ENCODE data around the gene IL6R.
"Not testable (repeated sequence)": the region's sequence is repeated elsewhere in the genome, so short reads cannot be mapped to it uniquely, and the experiment has no call there.

IL6R gene

DNA sequence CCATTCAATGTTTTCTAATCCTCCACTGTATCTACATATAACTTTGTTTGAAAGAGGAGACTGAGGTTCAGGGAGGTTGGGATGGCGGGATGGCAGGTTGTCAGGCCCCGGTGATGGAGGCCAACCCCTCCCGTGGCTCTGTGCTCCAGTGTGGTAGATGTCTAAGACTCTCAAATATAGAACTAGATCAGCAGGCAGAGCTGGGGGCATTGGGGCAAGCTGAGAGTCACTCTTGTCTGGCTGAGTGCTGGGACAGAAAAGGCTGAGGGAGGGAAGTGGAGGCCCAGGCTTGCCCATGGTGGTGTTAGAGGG lies 1.7 kb downstream of the IL6R start:
- no peak for DNase-seq (ENCODE audit: low read depth, low spot score)

DNA sequence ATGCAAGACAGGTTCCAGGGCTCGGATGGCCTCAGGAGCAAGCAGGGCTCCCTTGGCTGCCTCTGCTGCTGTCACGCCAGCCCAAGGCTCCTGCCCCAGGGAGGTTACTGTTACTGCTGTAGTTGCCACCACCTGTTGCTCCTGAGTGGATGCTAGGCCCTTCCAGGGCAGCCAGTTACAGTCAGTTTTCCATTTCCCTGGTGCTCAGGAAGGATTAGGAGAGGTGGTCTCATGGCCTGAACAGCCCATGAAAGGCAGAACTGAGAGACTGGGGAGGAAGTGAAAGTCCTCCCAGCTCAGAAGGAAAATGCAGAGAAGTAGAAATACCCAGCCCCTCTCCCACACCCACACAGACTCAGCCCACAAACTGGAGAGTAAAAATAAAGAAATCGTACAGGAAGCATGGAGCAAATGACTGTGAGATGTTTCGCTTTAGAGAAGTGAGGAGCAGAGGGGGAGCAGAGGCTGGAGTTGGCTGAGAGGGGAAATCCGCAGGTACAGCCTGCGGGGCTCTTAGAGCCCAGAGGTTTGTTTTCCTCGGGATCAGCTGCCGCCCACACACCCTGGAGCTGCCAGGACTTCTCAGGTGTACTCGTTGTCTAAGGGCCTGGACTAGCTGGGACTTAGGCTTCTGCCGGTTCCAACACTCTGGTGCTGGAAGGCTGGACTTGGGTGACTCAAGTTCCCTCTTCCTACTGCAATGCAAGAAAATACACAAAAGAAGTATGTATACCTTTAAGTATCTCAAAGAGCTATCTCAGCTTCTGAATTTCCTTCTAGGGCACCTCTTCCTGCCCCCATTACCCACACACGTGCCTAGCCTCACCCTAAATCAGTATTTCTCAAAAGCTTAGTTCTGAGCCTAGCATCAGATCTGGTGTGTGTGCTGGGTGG lies 2.3 kb downstream of the IL6R start:
- DNase-seq (ENCODE audit: low read depth, low spot score), result no peak

DNA sequence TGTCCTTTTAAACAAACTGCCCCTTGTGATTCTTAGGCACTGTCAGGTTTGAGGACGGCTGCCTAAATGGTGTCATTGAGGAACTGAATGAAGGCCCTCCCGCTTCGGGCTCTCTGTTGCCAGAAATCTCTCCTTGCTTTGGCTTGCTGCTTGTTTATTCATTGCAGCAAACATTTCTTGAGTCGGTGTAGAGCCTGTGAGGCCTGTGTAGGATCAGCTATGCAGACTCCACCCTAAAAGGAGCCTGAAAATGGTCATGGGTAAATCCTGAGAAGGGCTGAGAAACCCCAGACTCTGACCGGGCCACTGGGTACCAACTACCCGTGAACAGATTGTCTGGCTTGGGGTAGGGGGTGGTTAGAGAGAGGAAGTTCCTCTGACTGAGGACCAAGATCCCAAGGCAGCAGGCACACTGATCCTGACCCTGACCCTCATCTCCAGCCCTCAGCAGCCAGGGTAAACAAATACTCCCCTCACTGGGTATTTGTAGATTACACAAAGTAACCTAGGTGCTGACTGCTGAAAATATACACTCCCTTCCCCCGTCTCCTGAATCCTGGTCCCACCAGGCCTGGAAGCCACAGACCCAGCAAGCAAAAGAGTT lies 3.1 kb downstream of the IL6R start:
- DNase-seq (ENCODE audit: low read depth, low spot score), result no peak

DNA sequence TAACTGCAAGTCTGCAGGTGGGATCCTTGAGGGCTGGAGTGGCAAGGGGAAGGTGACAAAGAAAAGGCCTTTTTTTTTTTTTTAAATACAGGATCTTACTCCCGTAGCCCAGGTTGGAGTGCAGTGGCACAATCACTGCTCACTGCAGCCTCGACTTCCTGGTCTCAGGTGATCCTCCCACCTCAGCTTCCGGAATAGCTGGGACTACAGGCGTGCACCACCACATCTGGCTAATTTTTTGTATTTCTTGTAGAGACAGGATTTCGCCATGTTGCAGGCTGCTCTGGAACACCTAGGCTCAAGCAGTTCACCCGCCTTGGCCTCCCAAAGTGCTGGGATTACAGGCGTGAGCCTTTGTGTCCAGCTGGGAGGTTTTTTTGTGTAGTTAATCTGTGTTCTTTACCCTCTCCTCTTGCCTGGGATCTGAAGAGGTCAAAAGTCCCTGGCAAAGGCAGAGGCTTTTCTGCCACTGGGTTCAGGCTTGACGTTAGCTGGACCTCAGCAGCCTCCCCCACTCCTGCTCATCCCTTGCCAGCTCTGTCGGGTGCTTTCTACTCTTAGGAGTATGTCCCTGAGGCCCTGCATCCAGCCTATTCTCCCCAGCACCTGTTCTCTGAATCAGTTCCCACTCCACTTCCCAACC lies 5.2 kb downstream of the IL6R start:
- no peak for DNase-seq (ENCODE audit: low read depth, low spot score)

DNA sequence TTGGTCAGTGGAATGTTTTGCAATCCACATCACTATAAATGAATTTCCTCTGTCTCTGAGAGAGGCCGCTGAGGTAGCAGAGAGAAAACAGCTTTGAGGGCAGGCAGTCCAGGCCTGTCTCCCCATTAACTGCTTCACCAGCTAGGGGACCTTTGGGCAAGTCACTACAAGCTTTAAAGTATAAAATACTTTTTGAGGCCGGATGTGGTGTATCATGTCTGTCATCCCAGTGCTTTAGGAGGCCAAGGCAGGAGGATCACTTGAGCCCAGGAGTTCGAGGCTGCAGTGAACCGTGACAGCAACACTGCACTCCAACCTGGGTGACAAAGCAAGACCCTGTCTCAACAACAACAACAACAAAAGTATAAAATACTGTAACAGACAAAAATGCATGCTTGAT lies 6.4 kb downstream of the IL6R start:
- DNase-seq (ENCODE audit: low read depth, low spot score), result no peak

GRCh38 chr1:154413177-154413783 lies 8.1 kb downstream of the IL6R start:
- no peak for DNase-seq (ENCODE audit: low read depth, low spot score)

GRCh38 chr1:154414606-154415005 lies 9.5 kb downstream of the IL6R start:
- DNase-seq (ENCODE audit: low read depth, low spot score), result no peak

- no peak for DNase-seq (ENCODE audit: low read depth, low spot score)
These were observed 11.6 kb downstream of the IL6R start for GRCh38 chr1:154416471-154417337.

GRCh38 chr1:154417338-154417608 lies 12.1 kb downstream of the IL6R start:
- no peak for DNase-seq (ENCODE audit: low read depth, low spot score)

GRCh38 chr1:154418062-154418921 lies 13.1 kb downstream of the IL6R start:
- no peak for DNase-seq (ENCODE audit: low read depth, low spot score)

DNA sequence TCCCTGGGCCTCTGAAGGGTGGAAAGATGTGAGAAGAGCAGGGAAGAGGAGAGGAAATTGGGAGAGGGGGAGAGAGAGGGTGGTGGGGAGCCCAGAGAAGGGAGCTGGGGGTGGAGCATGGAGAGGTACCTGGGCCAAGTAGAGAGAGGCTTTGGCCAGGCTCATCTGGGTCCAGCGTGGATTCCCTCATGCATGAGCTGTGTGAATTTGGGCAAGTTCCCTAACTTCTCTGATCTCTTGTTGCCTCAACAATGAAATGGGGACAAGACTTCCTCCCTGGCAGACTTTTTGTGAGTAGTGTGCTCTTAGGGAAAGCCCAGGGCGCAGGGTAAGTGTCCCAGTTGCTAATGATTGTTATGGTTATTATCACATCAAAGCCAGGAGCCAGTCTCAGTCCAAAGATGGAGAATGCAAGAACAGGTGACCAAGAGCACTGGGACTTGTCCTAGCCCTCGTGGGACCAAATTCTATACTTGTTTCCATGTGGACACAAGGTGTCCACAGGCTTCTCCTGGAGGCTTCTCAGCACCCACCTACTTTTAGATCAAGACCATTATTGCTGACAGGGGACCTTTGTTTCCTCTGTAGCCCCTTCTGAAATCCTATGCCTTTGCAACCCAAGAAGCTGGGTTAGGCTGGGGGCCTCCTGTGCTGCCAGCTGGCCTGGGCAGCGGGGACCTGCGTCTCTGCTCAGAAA lies 13.9 kb downstream of the IL6R start:
- no peak for DNase-seq (ENCODE audit: low read depth, low spot score)

DNA sequence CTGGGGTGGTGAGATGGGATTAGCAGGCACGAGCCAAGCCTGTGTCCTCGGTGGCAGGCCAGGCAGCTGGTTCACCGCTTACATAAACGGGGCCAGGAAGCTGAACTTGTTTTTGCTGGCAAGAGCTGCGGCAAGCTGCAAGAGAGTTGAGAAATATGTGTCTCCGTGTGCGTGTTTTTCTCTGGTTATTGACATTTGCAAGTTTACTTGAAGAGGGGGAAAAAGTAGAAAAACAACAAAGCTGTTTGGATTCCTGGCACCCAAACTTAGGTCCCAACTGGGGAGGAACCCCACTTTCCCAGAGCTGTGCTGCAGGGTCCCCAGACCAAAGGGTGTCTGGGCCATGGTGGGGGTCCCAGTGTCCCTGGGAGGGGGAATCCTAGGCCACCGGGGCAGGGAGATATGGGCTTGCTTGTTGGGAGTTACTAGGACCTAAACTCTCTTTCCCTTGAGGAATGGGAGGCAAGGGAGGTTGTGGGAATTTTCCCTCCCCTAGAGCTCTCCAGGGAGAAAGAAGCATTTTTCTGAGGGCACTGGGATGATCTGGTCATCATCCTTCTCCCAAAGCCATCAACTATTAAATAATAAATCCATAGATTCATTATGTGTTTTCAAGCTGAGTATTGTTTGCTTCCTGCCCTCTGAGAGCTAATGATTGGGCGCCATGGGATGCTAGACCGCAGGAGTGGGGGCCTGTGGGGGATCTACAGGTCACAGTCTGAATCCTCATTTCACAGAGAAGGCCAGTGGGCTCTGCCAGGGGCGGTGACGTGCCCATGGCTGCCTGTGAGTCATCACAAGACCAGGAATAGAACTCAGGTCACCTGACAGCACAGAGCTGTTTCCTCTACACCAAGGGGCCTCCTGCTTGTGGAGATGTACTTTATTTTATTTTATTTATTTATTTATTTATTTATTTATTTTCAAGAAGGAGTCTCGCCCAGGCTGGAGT lies 14.8 kb downstream of the IL6R start:
- DNase-seq (ENCODE audit: low read depth, low spot score), result peak; percentile 37

GRCh38 chr1:154420961-154421924 lies 16.1 kb downstream of the IL6R start:
- no peak for DNase-seq (ENCODE audit: low read depth, low spot score)

- DNase-seq (ENCODE audit: low read depth, low spot score), result not testable (repeated sequence)
These were observed 16.9 kb downstream of the IL6R start for GRCh38 chr1:154422049-154422448.

DNA sequence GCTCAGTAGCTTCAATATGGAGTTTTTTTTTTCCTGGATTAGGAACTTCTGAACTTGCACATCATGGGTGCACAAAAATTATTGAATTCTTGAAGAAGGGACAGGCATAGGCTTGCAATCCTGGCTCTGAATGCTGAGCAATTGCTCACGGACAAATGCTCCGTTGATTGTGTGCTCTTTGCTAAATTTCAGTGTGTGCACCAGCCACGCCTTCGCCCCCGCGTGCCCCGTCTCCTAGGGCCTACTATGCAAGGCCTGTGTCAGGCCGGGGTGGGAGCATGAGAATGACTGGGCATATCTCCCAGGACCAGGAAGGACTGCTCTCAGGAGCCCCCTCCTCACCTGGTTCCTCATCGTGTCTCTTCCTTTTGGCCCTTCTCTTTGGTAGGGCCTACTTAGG lies 17.4 kb downstream of the IL6R start:
- DNase-seq (ENCODE audit: low read depth, low spot score), result no peak

GRCh38 chr1:154423304-154423987 lies 18.3 kb downstream of the IL6R start:
- no peak for DNase-seq (ENCODE audit: low read depth, low spot score)

DNA sequence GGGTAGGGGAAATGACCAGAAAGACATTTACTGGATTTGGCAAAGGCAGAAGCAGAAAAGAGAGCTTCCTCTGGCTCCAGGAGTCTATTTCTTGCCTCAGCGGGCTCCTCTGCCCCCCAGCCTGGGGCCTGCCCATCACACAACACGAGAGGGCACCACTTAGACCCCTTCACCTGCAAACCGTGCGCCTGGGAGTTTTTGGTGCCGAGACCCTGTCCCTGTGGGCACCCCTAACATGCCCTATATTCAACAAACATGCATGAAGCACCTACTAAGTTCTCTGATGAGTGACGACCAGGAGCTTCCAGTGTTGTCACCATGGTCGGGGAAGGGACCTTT lies 18.8 kb downstream of the IL6R start:
- DNase-seq (ENCODE audit: low read depth, low spot score), result no peak
